Stimulated activated naive CD8-positive, alpha-beta T cell treated with anti-CD3 and anti-CD28 coated beads, Interleukin-15, amount 100 ng/mL, for 72 hours (primary cell): ENCODE measurements around the gene PLPPR1.

Experiments
- ATAC-seq: fragments of 150-1000 bp; cut with Tn5 transposase; 2 replicates; pipeline ENCODE4 v1.10.0; 2021; ENCODE audit warnings: mild to moderate bottlenecking, moderate library complexity
- DNase-seq, 2 donors: peaks; one replicate each; pipeline ENCODE4 v3.0.0; 2021 to 2022
- H3K27ac Mint-ChIP-seq, 2 donors: one replicate each; pipeline ENCODE4 v1.8.0; 2022; ENCODE audit warnings: mild to moderate bottlenecking in 2 of 2, mixed read lengths in 2 of 2, moderate library complexity in 2 of 2
- H3K27me3 Mint-ChIP-seq: one replicate; pipeline ENCODE4 v1.8.0; 2022; ENCODE audit warnings: mixed read lengths
- H3K4me1 Mint-ChIP-seq: one replicate; pipeline ENCODE4 v1.8.0; 2022; ENCODE audit warnings: mild to moderate bottlenecking, mixed read lengths
- H3K4me3 Mint-ChIP-seq, 2 donors: one replicate each; pipeline ENCODE4 v1.8.0; 2022; ENCODE audit warnings: mild to moderate bottlenecking in 2 of 2, mixed read lengths in 2 of 2, moderate library complexity in 1 of 2
- H3K9me3 Mint-ChIP-seq, 2 donors: one replicate each; pipeline ENCODE4 v1.8.0; 2022; ENCODE audit warnings: mixed read lengths in 2 of 2

PLPPR1 gene

GRCh38 chr9:101342595-101342994 is 314.1 kb downstream of the PLPPR1 start:
- no peak for ATAC-seq
- Mint-ChIP-seq H3K27me3 (peaks cover 16% of the 10 kb centered on the region), H3K9me3 (no peaks in the 10 kb centered on the region)

GRCh38 chr9:101350285-101350684 is 321.8 kb downstream of the PLPPR1 start:
- Mint-ChIP-seq H3K27me3 (peaks cover 16% of the 10 kb centered on the region), H3K9me3 (peaks cover 0 to 5% of the 10 kb centered on the region in 2 donors), H3K4me3 (no peak overlapping the region), H3K4me1 (no peaks in the 10 kb centered on the region), H3K27ac (no peak overlapping the region)
- DNase-seq (no peak), ATAC-seq (no peak)

More at GRCh38 chr9:101342595-101342994, 314.1 kb downstream of the PLPPR1 start:
- H3K27ac Mint-ChIP-seq = no peak overlapping the region
- H3K4me1 Mint-ChIP-seq = no peaks in the 10 kb centered on the region
- DNase-seq = no peak
- H3K4me3 Mint-ChIP-seq = no peak overlapping the region

GRCh38 chr9:101352892-101353463 is 324.5 kb downstream of the PLPPR1 start:
- no peaks in the 10 kb centered on the region for H3K4me1 Mint-ChIP-seq
- no peak for ATAC-seq
- H3K27ac Mint-ChIP-seq = no peak overlapping the region
- H3K27me3 Mint-ChIP-seq = peaks cover 9% of the 10 kb centered on the region
- no peak for DNase-seq
- H3K9me3 Mint-ChIP-seq = peaks cover 0 to 5% of the 10 kb centered on the region in 2 donors
- no peak overlapping the region for H3K4me3 Mint-ChIP-seq

- no peaks in the 10 kb centered on the region for H3K4me1 Mint-ChIP-seq
- no peak overlapping the region for H3K4me3 Mint-ChIP-seq
- no peak for DNase-seq
- peaks cover 0 to 5% of the 10 kb centered on the region in 2 donors for H3K9me3 Mint-ChIP-seq
- H3K27ac Mint-ChIP-seq = no peak overlapping the region
- peaks cover 9% of the 10 kb centered on the region for H3K27me3 Mint-ChIP-seq
- ATAC-seq = no peak
Observed at GRCh38 chr9:101353683-101354082, 325.2 kb downstream of the PLPPR1 start.

GRCh38 chr9:101354143-101354764 is 325.7 kb downstream of the PLPPR1 start:
- H3K4me1 Mint-ChIP-seq = no peaks in the 10 kb centered on the region
- no peak overlapping the region for H3K4me3 Mint-ChIP-seq
- H3K9me3 Mint-ChIP-seq = peaks cover 0 to 2% of the 10 kb centered on the region in 2 donors
- peaks cover 9% of the 10 kb centered on the region for H3K27me3 Mint-ChIP-seq
- no peak for ATAC-seq
- peak overlapping the region in 1 of 2 donors; percentile 40 for H3K27ac Mint-ChIP-seq
- no peak for DNase-seq

GRCh38 chr9:101354765-101355708 is 326.5 kb downstream of the PLPPR1 start:
- Mint-ChIP-seq H3K4me1 (no peaks in the 10 kb centered on the region), H3K4me3 (no peak overlapping the region), H3K27ac (no peak overlapping the region)

GRCh38 chr9:101356619-101357018 is 328.1 kb downstream of the PLPPR1 start:
- Mint-ChIP-seq H3K4me1 (no peaks in the 10 kb centered on the region), H3K9me3 (peaks cover 0 to 9% of the 10 kb centered on the region in 2 donors), H3K27me3 (peaks cover 9% of the 10 kb centered on the region), H3K4me3 (no peak overlapping the region), H3K27ac (no peak overlapping the region)
- DNase-seq (no peak), ATAC-seq (no peak)

More at GRCh38 chr9:101354765-101355708, 326.5 kb downstream of the PLPPR1 start:
- ATAC-seq (no peak), DNase-seq (no peak)
- H3K27me3 Mint-ChIP-seq = peaks cover 9% of the 10 kb centered on the region
- H3K9me3 Mint-ChIP-seq = peaks cover 0 to under 1% of the 10 kb centered on the region in 2 donors

GRCh38 chr9:101359679-101360078 is 331.2 kb downstream of the PLPPR1 start:
- peaks cover 19% of the 10 kb centered on the region for H3K27me3 Mint-ChIP-seq
- DNase-seq = no peak
- no peak overlapping the region for H3K27ac Mint-ChIP-seq
- ATAC-seq = no peak
- H3K4me3 Mint-ChIP-seq = no peak overlapping the region
- no peaks in the 10 kb centered on the region for H3K4me1 Mint-ChIP-seq
- peaks cover 0 to 9% of the 10 kb centered on the region in 2 donors for H3K9me3 Mint-ChIP-seq

GRCh38 chr9:101360647-101361046 is 332.1 kb downstream of the PLPPR1 start:
- DNase-seq = no peak
- Mint-ChIP-seq H3K27me3 (peaks cover 19% of the 10 kb centered on the region), H3K27ac (no peak overlapping the region), H3K9me3 (peaks cover 0 to 9% of the 10 kb centered on the region in 2 donors), H3K4me1 (no peaks in the 10 kb centered on the region), H3K4me3 (no peak overlapping the region)
- ATAC-seq = no peak

- DNase-seq (no peak), ATAC-seq (no peak)
- Mint-ChIP-seq H3K4me3 (no peak overlapping the region), H3K4me1 (no peaks in the 10 kb centered on the region), H3K27ac (no peak overlapping the region), H3K9me3 (peaks cover 0 to 9% of the 10 kb centered on the region in 2 donors), H3K27me3 (peaks cover 19% of the 10 kb centered on the region)
Observed at GRCh38 chr9:101362450-101362849, 333.9 kb downstream of the PLPPR1 start.

- no peak for ATAC-seq
- H3K9me3 Mint-ChIP-seq = peaks cover 0 to 7% of the 10 kb centered on the region in 2 donors
- H3K27me3 Mint-ChIP-seq = peaks cover 19% of the 10 kb centered on the region
- no peak overlapping the region for H3K27ac Mint-ChIP-seq
- no peak overlapping the region for H3K4me3 Mint-ChIP-seq
- no peaks in the 10 kb centered on the region for H3K4me1 Mint-ChIP-seq
- no peak for DNase-seq
Observed at GRCh38 chr9:101365181-101365580, 336.7 kb downstream of the PLPPR1 start.

GRCh38 chr9:101366038-101366756 is 337.7 kb downstream of the PLPPR1 start:
- no peaks in the 10 kb centered on the region for H3K9me3 Mint-ChIP-seq
- ATAC-seq (no peak), DNase-seq (no peak)
- H3K4me1 Mint-ChIP-seq = no peaks in the 10 kb centered on the region
- no peak overlapping the region for H3K4me3 Mint-ChIP-seq
- no peak overlapping the region for H3K27ac Mint-ChIP-seq
- peaks cover 19% of the 10 kb centered on the region for H3K27me3 Mint-ChIP-seq

GRCh38 chr9:101367323-101367722 is 338.8 kb downstream of the PLPPR1 start:
- no peak for ATAC-seq
- DNase-seq = no peak
- H3K27me3 Mint-ChIP-seq = peaks cover 13% of the 10 kb centered on the region
- H3K4me1 Mint-ChIP-seq = no peaks in the 10 kb centered on the region
- H3K9me3 Mint-ChIP-seq = no peaks in the 10 kb centered on the region
- H3K4me3 Mint-ChIP-seq = no peak overlapping the region
- no peak overlapping the region for H3K27ac Mint-ChIP-seq

GRCh38 chr9:101369286-101369685 is 340.8 kb downstream of the PLPPR1 start:
- no peak overlapping the region for H3K27ac Mint-ChIP-seq
- H3K4me1 Mint-ChIP-seq = no peaks in the 10 kb centered on the region
- H3K27me3 Mint-ChIP-seq = no peaks in the 10 kb centered on the region
- DNase-seq = no peak
- H3K4me3 Mint-ChIP-seq = no peak overlapping the region
- H3K9me3 Mint-ChIP-seq = no peaks in the 10 kb centered on the region
- no peak for ATAC-seq

GRCh38 chr9:101369884-101370531 is 341.5 kb downstream of the PLPPR1 start:
- Mint-ChIP-seq H3K27ac (no peak overlapping the region), H3K4me1 (no peaks in the 10 kb centered on the region), H3K27me3 (no peaks in the 10 kb centered on the region), H3K9me3 (no peaks in the 10 kb centered on the region), H3K4me3 (no peak overlapping the region)
- DNase-seq = no peak
- ATAC-seq = no peak
